Prostate gland (tissue), 2 donors: ENCODE results near the gene FLVCR2.
"Not testable (repeated sequence)": the region's sequence is repeated elsewhere in the genome, so short reads cannot be mapped to it uniquely, and the experiment has no call there.

Experiments
- POLR2A ChIP-seq: fragments of 450-650 bp; IDR thresholded peaks from one replicate; pipeline ENCODE4 v1.6.1; 2016; ENCODE audit warnings: antibody characterized with exemption, mild to moderate bottlenecking
- POLR2AphosphoS5 ChIP-seq: sonication (generic); formaldehyde crosslinking; IDR thresholded peaks from one replicate; pipeline ENCODE4 v1.6.1; 2017; ENCODE audit warnings: antibody characterized with exemption
- TF ChIP-seq, protein P1 (sequence below), 4 experiments: fragments of 200-600 bp in 2 of 4; fragments of 450-650 bp in 2 of 4; sonication (generic) in 2 of 4; IDR thresholded peaks; 1 replicate in 3 of 4; 2 replicates in 1 of 4; pipeline ENCODE4 v1.5.1; 2016 to 2019; ENCODE audit warnings: antibody characterized with exemption in 4 of 4, mild to moderate bottlenecking in 2 of 4, moderate library complexity in 2 of 4

DNA sequence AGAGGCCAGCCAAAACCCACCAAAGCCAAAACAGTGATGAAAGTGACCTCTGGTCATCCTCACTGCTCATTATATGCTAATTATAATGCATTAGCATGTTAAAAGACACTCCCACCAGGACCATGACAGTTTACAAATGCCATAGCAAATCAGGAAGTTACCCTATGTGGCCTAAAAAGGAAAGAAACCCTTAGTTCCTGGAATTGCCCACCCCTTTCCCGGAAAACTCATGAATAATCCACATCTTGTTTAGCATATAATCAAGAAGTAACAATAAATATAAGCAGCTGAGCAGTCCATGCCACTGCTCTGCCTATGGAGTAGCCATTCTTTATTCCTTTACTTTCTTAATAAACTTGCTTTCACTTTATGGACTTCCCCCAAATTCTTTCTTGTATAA, 21.7 kb downstream of the FLVCR2 start:
- TF ChIP-seq POLR2A, POLR2AphosphoS5: not testable (repeated sequence)
- TF ChIP-seq, protein P1, sequence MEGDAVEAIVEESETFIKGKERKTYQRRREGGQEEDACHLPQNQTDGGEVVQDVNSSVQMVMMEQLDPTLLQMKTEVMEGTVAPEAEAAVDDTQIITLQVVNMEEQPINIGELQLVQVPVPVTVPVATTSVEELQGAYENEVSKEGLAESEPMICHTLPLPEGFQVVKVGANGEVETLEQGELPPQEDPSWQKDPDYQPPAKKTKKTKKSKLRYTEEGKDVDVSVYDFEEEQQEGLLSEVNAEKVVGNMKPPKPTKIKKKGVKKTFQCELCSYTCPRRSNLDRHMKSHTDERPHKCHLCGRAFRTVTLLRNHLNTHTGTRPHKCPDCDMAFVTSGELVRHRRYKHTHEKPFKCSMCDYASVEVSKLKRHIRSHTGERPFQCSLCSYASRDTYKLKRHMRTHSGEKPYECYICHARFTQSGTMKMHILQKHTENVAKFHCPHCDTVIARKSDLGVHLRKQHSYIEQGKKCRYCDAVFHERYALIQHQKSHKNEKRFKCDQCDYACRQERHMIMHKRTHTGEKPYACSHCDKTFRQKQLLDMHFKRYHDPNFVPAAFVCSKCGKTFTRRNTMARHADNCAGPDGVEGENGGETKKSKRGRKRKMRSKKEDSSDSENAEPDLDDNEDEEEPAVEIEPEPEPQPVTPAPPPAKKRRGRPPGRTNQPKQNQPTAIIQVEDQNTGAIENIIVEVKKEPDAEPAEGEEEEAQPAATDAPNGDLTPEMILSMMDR (IDR thresholded peaks at IDR 0.05), result not testable (repeated sequence)
